Thyroid gland (tissue), 4 donors: ENCODE measurements around the gene CCDC38.
"Not testable (repeated sequence)": the region's sequence is repeated elsewhere in the genome, so short reads cannot be mapped to it uniquely, and the experiment has no call there.

Experiments
- CTCF ChIP-seq, 6 experiments: fragments of 200-600 bp in 3 of 6; fragments of 450-650 bp in 3 of 6; sonication (generic) in 3 of 6; IDR thresholded peaks; one replicate each; pipeline ENCODE4 v1.5.1; 2016 to 2019; ENCODE audit warnings: antibody characterized with exemption in 6 of 6, mild to moderate bottlenecking in 2 of 6, inconsistent platforms in 1 of 6, moderate library complexity in 1 of 6
- POLR2A ChIP-seq, 2 donors: fragments of 450-650 bp; IDR thresholded peaks; one replicate each; pipeline ENCODE4 v1.6.1; 2017; ENCODE audit warnings: antibody characterized with exemption in 2 of 2, mild to moderate bottlenecking in 2 of 2, moderate library complexity in 1 of 2

GRCh38 chr12:95969116-95969515, 26.7 kb upstream of the CCDC38 start:
- not testable (repeated sequence) for TF ChIP-seq CTCF, POLR2A (IDR thresholded peaks at IDR 0.05)
